8988T (cell line): ENCODE data around the gene FOXO3.

Experiments
- DNase-seq: peaks from one replicate; pipeline ENCODE4 v3.0.0; 2011

Gene FOXO3

DNA sequence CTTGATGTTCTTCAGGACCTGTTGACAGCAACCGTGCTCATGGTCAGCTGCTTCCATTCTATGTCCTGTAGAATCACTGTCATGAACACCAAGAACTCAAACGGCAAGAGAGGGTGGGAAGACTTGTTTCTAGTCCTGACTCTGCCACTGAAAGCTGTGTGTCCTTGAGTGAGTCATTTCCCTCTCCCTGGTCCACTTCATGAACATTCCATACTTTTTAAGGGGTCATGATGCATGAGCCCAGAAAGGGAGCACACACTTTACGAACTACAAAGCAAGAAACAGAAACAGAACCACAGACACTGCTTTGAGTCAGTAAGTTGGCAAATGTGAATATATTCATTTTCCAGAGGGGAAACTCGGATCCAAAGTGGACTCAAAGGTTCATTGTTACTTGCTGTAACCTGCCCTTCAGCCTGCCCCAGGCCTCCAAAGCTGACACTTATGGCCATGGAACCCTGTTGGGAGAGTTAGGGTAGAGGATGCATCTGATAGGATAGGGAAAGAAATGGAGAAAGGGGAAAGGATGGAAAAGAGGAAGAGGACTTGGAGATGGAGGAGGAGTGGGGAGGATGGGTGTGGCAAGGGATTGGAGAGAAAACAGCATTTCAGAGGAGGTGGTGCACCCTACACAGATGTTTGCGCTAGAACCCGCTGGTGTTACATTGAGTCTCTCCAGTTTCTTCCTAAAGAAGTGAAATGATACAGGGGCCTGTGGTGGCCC is 129.8 kb downstream of the FOXO3 start:
- no peak for DNase-seq

DNA sequence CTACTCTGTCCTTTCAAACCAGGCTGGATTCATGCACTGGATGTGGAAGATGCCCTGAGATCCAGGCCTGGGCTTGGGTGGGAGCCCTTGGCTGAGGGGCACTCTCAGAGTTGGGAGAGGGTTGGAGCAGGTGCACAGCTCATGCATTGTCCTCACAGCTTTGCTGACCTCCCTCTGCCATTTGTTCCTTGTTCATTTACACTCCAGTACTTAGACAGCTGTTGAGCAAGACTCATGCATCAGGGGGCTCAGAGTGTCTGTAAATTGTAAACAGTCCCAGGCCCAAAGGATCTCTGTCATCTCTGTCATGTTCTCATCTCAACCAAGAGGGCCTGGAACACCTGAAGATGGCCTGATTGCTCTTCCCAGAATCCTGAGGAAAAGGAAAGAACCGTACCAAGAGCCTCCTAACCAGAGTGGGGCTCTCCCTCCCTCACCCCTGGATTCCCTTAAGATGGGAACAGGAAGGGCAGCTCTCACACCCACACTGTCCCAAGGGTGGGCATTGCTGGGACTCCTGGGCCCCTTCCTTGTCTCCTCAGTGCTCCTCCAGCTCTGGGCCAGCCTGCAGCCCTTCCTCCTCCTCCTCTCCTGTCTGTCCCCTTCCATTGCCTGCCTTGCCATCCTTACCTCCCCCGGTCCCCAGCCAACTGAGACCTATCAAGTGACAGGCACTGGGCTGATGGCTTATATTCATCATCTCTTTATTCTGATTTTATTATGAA is 132.9 kb downstream of the FOXO3 start:
- no peak for DNase-seq

- DNase-seq: no peak
Observed at GRCh38 chr6:108694816-108695215, 134.1 kb downstream of the FOXO3 start.

DNA sequence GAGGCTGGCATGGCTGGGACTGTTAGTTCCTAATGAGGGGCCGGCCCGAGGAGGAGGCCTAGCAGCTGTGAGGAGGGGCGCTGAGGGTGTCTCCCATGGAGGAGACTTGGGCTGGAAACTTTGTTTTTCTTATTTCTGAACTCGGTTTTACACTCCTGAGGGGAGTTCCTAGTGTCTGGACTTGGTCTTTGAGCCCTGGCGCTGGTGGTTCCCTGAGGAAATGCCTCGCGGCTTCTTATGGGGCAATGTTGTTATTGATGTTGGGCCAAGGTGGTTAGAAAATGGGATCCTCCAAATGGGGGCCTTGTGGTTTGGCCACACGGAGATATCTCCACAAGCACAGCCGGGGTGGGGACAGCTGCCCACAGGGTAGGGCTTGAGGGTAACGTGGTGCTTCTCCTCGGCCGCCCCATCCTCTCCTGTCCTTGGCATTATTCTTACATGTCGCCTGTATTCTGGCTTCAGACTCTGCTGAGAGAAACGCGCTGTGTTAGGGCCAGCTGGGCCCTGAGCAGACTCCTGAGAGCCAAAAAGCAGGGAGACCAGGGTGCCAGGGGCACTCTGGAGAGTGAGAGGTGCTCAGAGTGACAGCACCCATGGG is 136.9 kb downstream of the FOXO3 start:
- DNase-seq: no peak

GRCh38 chr6:108698593-108699289 is 138.0 kb downstream of the FOXO3 start:
- no peak for DNase-seq

DNA sequence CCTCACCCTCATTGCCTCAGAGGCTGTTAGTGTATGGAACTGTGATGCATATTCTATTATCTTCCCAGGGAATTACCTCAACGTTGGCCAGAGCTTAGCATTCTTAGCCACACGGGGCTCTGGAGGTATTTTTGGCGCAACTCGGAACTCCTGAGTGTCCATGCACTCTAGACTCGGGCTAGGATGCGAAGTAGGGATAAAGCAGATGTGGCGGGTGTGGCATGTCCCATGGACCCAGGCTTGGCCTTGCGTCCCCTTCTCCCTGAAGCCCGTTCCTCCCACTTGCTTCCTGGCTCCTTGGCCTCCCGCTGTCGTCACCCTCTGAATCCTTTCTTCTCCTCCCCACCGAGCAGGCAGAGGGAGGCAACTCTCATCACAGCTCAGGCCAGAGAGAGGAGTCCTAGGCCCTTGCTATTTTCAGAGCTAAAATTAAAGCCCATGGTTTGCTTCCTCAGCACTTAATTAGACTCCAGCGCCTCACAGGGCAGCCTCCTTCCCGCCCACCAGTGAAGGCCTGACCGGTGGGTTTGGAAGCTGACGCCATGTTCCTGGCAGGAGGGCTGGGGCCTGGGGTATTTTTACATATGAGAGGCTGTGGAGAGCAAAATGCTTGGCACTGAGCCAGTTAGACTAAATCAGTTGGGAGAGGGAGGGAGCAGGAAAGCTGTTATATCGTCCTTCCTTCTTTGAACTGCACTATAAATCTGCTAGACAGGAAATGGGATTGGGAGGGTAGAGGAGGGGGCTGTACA is 138.7 kb downstream of the FOXO3 start:
- DNase-seq: no peak

- no peak for DNase-seq
Observed at GRCh38 chr6:108702106-108702851, 141.6 kb downstream of the FOXO3 start.

- DNase-seq: no peak
Observed at GRCh38 chr6:108706649-108707048, 145.9 kb downstream of the FOXO3 start.

- DNase-seq: no peak
Observed at GRCh38 chr6:108707328-108707976, 146.7 kb downstream of the FOXO3 start.

GRCh38 chr6:108710030-108710429 is 149.3 kb downstream of the FOXO3 start:
- no peak for DNase-seq

- DNase-seq: no peak
Observed at GRCh38 chr6:108710551-108710950, 149.8 kb downstream of the FOXO3 start.

DNA sequence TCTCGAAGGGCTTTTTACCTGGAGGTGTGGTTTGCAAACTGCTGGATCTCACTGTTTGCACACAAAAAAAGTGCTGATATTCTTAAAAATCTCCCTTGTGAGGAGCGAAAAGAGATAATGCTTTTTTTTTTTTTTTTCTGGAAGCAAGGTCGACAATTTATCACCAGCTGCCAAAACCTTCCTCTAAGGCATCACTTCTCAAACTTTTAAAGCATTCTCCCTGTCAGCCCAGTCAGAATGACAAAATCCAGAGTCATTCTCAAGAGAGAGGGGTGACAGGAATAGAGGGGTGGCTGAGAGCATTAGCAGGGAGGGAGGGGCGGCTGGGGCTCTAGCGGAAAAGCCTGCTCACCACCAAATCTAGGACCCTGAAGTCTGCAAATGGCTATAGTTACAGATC is 150.4 kb downstream of the FOXO3 start:
- DNase-seq: no peak

DNA sequence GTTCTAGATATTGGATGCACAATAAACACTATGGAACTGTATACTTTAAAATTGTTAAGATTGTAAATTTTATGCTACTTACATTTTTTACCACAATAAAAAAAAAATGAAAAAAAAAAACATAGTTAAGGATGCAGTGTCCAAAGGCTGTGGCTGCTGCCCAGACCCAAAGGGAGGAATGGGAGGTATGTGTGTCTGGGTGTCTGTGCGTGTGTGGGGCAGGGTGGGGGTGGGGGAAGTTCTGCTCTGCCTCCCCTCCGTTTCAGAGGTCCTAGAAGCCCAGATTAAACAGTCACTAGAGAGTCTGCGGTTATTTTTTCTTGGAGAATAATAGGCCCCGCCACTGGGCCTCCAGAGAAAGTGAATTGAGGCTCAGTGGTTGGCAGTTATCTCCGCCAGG is 151.1 kb downstream of the FOXO3 start:
- DNase-seq: no peak

GRCh38 chr6:108712946-108713345 is 152.2 kb downstream of the FOXO3 start:
- DNase-seq: no peak

DNA sequence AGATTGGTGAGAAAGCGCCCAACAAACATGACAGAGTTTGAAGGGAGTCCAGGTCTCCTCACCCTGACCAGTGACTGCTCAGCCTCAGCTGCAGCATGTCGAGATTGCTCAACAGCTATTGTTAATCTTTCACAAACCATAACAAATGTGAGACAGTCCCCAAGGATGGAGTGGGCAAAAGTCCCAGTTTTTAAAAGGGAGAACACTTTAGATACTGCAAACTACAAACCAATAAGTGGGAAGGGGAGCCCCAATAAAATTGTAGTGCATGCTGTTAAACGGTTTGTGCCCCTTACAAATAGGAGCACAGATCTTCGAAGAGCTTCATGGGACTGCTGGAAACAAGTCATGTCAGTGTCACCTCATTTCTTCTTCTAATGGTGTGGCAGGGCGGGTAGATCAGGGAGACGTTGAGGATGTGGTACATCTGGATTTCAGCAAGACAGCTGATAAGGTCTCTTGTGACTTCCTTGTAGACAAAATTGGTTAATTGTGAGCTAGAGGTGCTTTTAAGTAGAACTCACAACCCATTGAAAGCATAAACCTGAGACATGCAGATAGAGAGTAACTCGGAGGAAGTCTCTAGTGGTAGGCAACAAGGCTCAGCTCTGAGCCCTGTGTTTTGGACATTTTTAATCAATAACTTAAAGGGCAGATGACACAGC is 153.5 kb downstream of the FOXO3 start:
- DNase-seq: no peak

DNA sequence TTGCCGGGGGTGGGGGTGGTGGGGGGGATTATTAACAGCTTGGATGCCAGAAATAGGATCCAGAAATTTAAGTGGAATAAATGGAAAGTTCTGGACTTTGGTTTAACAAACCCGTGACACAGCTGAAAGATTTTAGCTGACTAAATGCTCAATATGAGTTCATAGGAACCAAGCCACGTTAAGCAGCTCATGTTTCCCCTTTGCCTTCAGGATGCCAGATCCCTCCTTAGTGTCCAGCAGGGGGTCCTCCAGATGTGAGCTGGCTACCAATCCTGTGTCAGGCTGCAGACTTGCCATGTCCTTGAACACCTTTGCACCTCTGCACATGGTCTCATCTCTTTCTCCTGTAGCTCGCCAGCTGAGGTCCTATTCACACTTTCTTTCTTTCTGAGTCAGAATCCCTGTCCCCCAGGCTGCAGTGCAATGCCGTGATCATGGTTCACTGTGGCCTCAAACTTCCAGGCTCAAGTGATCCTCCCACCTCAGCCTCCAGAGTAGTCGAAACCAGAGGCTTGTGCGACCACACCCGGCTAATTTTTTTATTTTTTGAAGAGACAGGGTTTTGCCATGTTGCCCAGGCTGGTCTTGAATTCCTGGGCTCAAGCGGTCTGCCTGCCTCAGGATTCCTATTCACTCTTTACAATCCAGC is 154.2 kb downstream of the FOXO3 start:
- no peak for DNase-seq

GRCh38 chr6:108715832-108716231 is 155.1 kb downstream of the FOXO3 start:
- DNase-seq: no peak

- no peak for DNase-seq
Observed at GRCh38 chr6:108716801-108717791, 156.4 kb downstream of the FOXO3 start.

DNA sequence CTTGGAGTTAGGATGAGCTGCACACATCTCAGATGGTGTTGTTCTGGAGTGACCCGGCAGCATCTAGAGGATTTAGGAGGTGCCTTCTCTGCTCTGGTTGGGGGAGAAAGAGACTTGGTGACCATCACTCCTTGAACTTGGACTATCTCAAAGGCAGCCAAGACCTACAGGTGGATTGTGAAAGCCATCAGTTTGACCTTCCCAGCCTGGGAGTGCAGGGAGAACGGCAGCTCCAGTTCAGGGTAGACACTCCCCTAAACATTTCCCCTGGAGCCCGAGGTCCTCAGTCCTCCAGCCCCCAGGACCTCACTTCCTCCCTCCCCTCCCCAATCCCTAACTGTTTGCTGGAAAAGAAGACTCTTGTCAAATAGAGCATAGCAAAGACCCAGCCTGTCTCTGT is 158.8 kb downstream of the FOXO3 start:
- DNase-seq: no peak
